ENCODE results near the gene NAT14.

DNA sequence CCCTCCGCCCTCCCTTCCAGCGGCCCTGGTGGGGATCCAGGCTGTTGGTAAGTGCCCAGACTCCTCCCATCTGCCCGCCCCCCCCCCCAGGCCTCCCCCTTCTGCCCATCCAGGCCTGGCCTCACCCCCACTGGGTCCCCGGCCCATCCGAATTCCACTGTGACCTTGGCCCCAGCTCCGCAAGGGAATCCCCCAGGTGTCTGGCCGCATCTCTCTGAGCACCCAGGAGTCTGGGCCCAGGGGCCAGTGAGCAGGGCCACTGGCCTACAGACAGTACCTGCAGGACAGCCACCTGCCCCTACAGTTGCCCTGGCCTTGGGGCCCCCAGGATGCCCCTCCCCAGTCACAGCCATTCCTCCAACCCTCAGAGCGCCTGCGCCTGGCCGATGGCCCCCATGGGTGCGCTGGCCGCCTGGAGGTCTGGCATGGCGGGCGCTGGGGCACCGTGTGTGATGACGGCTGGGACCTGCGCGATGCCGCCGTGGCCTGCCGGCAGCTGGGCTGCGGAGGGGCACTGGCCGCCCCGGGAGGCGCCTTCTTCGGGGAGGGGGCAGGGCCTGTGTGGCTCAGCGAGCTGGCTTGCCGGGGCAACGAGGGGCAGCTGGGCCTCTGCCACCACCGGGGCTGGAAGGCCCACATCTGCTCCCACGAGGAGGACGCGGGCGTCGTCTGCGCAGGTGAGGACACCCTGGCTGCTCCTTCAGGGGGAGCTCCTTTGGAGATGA is 4.2 kb downstream of the NAT14 start:
- TF ChIP-seq, protein P1, sequence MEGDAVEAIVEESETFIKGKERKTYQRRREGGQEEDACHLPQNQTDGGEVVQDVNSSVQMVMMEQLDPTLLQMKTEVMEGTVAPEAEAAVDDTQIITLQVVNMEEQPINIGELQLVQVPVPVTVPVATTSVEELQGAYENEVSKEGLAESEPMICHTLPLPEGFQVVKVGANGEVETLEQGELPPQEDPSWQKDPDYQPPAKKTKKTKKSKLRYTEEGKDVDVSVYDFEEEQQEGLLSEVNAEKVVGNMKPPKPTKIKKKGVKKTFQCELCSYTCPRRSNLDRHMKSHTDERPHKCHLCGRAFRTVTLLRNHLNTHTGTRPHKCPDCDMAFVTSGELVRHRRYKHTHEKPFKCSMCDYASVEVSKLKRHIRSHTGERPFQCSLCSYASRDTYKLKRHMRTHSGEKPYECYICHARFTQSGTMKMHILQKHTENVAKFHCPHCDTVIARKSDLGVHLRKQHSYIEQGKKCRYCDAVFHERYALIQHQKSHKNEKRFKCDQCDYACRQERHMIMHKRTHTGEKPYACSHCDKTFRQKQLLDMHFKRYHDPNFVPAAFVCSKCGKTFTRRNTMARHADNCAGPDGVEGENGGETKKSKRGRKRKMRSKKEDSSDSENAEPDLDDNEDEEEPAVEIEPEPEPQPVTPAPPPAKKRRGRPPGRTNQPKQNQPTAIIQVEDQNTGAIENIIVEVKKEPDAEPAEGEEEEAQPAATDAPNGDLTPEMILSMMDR (IDR thresholded peaks at IDR 0.05 in 4 of 5, conservative IDR thresholded peaks at IDR 0.05 in 1 of 5): no peak
- TF ChIP-seq POLR2A (IDR thresholded peaks at IDR 0.05): no peak
